ENCODE measurements around the gene C7orf25.

The C7orf25 gene

GRCh38 chr7:42876182-42877068, 35.4 kb downstream of the C7orf25 start:
- H3K27ac ChIP-seq, result no peak overlapping the region
- TF ChIP-seq ZFX (IDR thresholded peaks at IDR 0.05; ENCODE audit: borderline replicate concordance), result no peak
- TF ChIP-seq CTCF (IDR thresholded peaks at IDR 0.05), result peak; percentile 95

- no peak overlapping the region for H3K27ac ChIP-seq
- no peak for TF ChIP-seq ZFX (IDR thresholded peaks at IDR 0.05; ENCODE audit: borderline replicate concordance)
- TF ChIP-seq CTCF (IDR thresholded peaks at IDR 0.05), result no peak
Measured at GRCh38 chr7:42869131-42870020, 42.5 kb downstream of the C7orf25 start.

- no peak for TF ChIP-seq ZFX (IDR thresholded peaks at IDR 0.05; ENCODE audit: borderline replicate concordance)
- no peak for TF ChIP-seq CTCF (IDR thresholded peaks at IDR 0.05)
- H3K27ac ChIP-seq, result no peak overlapping the region
Measured at GRCh38 chr7:42868480-42868879, 43.4 kb downstream of the C7orf25 start.
